HG02852 (cell line): ENCODE data around the gene EPB41L4A.
"Not testable (repeated sequence)": the region's sequence is repeated elsewhere in the genome, so short reads cannot be mapped to it uniquely, and the experiment has no call there.

Source experiments
- ATAC-seq: cut with Tn5 transposase; IDR thresholded peaks from one replicate; pipeline ENCODE4 v1.9.1; 2021; ENCODE audit warnings: mild to moderate bottlenecking, moderate library complexity; ENCODE audit not compliant: unreplicated experiment

The EPB41L4A gene

DNA sequence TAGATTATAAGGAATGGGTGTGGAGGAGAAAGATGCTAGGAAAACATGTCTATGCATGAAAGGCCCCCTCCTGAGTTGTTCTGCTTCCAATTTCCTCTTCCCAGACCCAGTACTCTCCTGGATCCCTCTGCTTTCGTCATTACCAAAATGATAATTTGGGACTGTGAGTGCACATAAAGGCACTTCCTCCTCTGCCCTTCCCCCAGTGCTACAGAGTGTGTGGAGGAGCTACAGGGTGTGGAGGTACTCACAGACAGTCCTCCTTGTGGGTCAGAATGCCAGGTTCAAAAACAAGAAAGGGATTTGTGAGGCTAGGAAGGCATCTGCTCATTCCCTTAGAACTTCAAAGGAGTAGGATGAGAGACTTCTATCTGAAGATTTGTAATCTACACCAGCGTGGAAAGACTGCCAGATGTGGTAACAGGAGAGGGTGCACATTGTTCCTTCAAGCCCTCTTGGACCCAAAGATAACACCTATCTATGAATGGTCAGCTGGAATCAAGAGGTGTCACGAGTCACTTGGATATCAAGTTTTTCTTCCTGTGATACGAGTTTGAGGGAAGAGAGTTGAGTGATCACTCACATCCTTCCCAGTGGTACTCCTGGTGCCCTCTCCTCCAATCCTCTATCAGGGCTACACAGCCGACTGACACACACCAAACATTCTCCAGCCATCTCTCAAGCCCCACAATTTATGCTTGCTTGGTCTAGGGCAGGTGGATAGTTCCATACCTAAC lies 201.1 kb downstream of the EPB41L4A start:
- no peak for ATAC-seq

DNA sequence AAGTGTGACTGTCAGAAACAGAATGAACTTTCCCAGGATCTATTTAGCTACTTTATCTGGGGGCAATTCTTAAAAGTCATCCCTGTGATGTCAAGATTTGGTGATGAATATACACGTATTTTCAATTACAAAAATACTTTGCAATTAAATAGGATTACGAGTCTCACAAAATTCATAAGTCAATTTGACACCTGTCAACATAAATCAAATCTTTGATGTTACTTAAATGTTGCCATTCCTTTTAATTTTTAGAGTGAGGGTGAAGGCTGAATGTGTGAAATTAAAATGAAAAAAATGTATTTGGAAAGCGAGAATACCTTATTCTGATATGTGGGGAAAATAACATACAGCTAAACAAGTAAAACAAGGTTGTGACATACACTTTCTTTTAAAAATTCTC lies 202.9 kb downstream of the EPB41L4A start:
- no peak for ATAC-seq

DNA sequence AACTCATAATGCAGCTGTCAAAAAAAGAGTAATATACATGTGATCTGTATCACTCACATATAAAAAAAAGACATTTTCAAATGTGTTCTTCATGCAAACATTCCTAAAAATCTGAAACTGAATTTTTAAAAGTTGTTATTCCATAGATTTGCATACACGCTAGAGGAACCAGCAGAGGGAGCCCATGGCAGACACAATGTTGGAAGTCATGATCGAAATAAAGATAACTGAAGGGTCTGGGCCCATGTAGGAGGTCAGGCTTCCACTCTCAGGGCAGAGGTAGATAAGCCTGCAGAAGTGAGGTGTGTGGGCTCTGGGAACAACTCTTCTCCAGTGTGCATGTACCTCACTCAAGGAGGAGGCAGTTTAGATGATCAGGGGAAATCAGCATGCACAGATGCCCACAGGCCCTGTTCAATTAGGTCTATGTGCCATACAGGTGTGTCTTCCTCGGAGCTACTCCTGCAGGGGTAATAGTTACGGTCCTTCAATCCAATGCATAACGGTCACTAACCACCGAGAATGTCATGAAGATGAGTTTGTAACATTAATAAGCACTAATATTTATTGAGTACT lies 208.6 kb downstream of the EPB41L4A start:
- no peak for ATAC-seq

DNA sequence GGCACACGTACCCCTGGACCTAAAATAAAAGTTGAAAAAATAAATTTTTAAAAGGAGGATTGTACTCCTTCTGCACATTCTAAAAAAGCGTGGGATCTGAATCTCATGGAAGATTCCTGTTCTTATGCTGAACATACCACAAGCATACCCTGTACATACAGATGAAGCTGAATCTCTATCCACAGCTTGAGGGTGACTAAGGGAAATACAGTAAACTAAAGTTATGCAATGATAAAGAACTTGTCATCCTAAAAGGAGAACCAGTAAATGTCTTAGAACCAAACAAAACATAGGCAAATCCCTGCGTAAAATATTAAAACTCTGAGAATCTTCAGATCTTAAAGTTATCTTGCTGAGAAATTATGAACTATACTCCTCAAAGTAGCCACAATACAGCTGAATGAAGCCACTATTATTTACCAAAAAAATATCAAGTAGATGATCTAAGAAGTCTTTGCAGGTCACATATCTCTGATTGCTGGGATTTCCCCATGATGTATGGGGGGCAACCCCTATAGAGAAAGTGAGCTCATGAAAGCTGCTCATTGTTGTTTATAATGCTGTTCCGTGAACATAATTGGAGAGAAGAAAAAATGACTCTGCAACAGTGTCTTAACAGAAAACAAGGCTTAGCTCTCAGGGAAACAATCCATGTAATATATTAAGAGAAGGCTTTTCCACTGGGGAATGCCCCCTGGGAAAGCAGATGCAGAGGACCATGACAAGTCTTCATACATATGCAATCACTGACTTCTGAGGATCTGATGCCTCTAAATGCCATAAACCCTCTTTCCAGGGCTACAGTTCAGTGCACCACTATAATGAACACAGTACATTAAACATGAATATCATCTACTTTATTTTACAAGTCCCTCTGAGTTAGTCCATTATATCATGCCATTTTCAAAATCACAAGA lies 210.1 kb downstream of the EPB41L4A start:
- ATAC-seq = no peak

DNA sequence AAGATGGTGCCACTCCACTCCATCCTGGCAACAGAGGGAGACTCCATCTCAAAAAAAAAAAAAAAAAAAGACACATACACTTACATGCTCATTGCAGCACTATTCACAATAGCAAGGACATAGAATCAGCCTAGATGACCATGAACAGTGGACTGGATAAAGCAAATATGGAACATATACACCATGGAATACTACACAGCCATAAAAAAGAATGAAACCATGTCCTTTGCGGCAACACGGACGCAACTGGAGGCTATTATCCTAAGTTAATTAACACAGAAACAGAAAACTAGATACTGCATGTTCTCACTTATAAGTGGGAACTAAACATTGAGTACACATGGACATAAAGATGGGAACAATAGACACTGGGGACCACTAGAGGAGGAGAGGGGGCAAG lies 210.9 kb downstream of the EPB41L4A start:
- ATAC-seq = not testable (repeated sequence)

DNA sequence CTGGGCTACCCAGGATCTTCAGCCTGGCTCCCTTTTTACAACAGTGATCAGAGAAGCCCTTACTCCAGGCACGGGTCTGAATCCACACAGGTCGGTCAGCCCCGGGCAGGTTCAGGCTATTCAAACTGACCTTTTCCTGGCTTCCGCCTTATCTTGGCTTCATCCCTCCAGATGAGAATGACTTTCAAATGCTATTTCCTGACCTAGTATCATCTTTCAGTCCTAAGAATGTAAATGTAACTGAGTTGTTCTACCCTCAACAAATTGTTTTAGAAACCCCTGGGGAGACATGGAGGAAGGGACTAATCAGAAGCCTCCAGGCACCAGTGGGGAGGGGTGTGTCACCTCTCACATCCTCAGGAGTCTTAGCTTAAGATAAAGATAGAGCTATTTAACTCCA lies 213.2 kb downstream of the EPB41L4A start:
- ATAC-seq = no peak

DNA sequence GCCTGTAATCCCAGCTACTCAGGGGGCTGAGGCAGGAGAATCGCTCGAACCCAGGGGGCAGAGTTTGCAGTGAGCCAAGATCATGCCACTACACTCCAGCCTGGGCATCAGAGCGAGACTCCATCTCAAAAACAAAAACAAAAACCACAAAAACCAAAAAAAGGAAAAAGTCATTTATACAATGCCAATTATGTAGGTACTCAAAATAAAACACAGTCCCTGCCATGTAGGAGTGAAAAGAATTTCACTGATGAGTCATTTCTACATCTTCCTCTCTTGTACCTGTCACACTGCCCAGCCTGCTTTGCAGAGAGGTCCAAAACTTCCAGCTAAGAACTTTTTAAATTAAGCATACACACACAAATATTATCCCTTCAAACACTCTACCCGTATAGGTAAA lies 215.8 kb downstream of the EPB41L4A start:
- no peak for ATAC-seq

DNA sequence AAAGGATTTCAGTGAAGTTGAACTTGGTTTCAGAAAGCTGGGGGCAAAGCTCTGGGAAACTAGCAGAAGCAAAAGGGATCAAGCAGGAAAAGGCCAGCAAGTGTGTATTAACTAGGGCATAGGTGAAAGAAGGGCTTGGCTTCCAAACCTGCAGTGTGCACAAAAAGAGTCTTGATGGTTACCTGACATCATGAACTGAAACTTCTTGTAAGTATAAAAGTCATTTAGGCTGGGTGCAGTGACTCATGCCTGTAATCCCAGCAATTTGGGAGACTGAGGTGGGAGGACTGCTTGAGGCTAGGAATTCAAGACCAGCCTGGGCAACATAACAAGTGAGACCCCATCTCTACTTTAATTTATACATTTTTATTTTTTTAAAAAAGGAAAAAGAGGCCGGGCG lies 216.4 kb downstream of the EPB41L4A start:
- no peak for ATAC-seq

DNA sequence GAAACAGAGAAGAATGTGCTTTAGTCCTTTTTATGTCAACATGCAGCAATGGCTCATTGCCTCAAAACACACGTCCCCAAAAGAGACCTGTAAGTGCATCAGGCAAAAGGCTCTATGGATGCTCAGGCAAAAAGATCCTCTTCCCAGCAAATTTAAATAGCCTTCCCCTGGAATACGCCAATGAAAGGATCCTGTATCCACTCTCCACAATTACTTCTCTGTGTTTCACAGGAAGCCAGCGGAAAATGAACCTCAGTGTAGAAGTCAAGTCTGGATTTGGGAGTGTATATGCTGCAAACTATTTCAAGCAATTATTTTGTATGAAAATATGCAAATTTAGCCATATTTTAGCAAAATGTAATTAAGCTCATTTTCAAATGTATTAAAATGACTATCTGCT lies 217.9 kb downstream of the EPB41L4A start:
- no peak for ATAC-seq

DNA sequence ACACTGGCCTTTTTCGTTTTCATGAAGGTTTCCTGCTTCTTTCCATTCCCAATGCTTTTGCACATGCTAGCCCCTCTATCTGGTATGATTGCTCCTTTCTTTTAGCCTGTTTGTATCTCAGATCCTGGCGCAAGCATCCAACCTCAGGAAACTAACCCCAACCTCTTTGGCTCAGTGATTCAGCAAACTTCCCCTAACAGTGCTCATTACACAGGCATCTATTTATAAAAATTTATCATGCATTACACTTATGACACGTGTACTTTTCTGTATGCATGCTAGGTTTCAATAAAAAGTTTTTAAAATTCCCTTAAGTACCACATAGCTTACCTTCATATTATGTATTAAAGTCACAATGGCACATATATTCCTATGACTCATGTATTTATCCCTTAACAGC lies 218.9 kb downstream of the EPB41L4A start:
- no peak for ATAC-seq

DNA sequence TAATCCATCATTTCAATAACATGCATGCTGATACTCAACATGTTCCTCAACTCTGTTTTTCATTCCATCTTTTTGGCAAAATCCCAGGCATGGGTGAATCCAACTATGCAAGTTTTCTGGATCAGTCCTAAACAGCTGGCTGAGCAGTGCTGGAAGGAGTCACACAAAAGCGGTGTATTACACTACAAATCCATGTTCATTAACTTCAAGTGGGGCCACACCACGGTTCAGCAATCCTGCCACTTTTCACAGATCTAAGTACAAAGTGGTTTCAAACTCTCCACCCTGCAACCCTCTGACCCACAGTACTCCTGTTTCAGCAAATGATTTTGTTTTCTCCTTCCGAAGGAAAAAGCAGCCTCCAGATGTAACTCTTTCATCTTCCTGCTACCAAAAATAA lies 222.5 kb downstream of the EPB41L4A start:
- no peak for ATAC-seq

DNA sequence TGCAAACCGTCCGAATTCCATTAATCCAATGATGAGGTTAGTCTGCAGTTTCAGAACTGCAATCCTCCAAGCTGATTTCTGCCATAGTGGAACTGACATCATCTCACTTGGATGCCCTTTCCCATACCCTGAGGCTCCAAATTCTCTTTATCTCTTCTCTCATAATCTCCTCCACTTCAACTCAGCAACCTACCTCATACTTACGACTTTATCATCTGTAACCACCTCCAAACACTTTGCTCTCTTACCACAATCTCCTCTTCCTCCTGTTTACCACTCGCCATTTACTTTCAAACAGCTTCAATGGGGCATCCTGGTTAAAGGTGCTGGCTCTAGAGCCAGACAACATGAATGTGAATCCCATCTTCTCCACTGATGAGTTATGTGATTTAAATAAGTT lies 223.2 kb downstream of the EPB41L4A start:
- no peak for ATAC-seq

DNA sequence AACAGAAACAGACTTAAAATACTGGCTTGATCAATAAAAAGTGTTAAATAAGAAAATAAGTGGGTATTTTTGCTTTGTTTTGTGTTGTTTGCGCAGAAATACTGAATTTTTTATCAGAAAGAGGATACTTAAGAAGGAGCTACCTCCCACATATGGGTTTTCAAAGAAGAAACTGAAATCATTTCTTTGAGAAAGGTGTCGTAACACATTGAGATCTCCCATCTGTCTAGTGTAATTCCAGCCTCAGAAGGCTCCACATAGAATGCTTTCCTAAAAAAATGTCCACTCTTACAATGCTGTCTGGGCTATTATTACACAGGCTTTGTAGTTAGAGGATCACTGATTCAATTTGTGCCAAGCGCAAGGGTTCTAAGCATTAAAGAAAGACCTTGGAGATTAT lies 226.2 kb downstream of the EPB41L4A start:
- no peak for ATAC-seq

DNA sequence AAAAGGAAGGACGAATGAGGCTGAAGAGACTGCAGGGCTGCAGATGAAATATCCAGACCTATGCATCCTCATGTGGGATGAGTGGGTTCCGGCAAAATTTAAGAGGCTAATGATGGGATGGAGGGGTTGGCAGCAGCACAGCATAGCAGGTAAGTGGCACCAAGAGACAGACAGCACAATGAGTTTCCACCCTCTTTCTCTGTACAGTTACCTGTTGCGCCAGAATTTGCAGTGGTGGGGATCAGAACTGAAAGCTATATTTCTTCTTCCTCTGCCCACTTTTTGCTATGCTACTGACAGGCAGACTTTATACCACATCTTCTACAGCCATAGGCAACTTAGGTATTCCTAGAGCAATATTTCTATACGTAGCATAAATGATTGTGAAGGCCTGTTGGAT lies 227.0 kb downstream of the EPB41L4A start:
- no peak for ATAC-seq

DNA sequence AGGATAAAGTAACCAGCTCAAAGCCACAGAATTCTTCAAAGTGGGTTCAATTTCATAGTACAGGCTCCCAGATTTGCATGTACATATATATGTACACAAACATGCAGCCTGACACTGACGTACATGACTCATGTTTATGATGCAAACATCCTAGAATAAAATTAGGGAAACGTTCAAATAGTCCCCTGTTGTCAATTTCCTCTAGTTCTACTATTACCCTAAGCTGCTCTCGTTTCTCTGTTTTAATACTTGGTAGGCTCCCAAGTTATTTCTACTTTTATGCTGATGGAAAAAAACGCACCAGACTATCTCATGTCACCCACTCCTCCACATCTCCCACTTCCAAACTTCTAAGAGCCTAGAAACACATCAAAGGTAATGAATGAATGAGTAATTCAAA lies 229.7 kb downstream of the EPB41L4A start:
- no peak for ATAC-seq

DNA sequence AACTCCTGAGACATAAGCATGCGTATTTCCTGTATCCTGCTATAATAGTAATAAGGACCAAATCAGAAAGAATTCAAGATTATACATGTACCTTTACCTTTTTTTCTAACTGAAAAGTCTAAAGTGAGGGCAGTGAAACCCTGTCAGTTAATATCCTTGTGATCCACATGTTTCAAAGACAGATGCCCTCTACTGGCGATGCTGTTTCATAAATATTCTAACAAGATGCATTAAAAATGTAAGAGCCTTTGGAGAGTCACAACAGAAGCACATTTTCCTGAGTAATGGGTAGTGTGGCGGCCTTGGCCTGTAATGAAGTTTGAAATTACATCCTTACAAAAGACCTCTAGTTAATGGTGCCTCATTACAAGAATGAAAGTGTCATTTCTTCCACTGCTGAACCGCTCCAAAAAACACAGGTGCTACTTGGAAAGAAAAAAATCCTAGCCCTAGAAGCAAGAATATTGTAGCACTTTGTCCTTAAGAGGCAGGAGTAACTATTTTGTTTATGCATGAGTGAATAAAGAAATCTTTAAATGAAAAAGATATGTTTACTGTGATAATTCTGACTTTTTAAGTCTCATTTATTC lies 232.6 kb downstream of the EPB41L4A start:
- ATAC-seq = no peak

DNA sequence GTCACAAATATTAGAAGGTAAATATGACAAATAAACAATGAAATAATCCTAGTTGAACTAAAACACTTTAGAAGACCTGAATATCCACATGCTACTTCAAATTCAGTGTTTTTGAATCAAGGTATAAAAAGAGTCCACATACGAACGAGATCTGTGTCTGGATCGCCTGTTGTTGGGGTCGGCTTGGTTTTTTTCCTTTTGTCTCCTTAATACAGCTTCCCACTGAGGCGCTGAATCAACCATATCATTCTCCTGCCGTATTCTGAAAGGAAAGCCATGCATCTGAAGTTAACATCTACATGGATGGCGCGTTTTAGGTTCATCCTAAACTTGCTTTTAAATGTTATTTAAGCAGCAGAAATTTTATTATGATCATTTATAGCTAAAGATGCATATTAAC lies 235.2 kb downstream of the EPB41L4A start:
- ATAC-seq = no peak

DNA sequence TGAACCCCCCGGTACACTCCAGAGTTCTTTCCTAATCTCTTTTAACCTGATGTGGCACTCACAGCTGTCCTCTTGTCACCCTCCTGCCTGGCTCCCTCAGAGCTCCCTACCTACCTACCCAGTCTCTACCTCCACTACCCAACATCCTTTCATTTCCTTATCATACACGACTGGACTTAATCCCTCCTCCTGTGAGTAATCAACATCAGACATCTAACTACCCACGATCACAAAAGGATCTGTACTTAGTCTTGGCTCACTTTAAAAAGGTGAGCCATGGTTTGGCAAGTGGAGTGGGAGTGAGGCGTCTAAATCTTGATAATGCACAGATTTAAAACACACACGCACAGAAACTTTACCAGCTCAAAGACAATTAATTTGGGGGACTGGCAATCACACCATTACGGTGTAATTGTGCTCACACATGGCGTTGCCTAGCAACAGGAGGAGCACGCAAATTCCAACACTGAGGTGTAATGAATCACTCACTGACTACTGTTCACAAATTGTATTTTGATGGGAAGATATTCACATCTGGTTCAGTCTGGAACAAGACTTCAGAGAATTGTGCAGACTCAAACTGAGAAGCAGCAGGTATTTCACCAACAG lies 235.9 kb downstream of the EPB41L4A start:
- no peak for ATAC-seq

DNA sequence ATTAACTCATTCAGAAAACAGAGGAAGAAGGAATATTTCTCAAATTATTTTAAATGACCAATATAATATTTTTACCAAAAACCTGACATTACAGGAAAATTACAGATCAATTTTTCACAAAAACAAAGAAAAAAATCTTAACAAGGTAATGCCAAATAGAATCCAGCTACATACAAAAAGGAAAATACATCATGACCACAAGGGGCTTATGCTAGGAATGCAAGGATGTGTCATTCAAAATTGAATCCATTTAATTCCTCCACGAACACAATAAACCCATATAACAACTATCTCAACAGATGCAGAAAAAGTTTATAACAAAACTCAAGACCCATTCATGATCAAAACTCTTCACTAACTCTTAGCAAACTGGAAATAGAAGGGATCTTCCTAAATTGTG lies 239.8 kb downstream of the EPB41L4A start:
- no peak for ATAC-seq

DNA sequence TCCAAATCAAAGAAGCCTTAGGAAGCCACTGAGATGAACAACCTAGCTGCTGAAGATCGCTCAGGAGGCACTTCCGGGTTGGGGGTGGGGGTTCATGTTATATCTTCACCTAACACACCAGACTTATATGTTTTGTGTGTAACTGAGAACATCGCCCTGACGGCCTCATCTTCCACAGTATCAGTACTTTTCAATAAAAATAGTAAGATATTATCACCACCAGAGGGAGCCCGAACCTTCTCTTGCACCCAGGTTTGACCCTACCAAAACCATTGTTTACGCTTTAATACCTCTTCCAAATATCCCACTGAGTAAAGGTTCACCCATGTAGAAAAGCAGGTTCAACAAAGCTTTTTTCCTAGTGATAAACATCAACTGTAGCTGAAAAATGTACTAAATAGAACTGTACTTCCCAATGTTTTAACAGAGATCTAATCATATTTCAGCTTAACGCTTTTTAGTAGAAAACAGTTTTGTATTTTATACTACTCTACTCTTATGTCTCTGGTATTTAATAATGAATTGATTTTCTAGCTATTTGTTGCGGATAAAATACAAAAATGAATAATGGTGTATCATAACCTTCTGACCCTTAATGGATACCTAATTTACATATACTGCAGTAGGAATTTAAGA lies 244.0 kb downstream of the EPB41L4A start:
- peak; percentile 90 for ATAC-seq
